DOHH2 (cell line): ENCODE measurements around the gene PDXDC1.
"Not testable (repeated sequence)": the region's sequence is repeated elsewhere in the genome, so short reads cannot be mapped to it uniquely, and the experiment has no call there.

Source experiments
- EZH2phosphoT487 ChIP-seq: fragments of 200-600 bp; sonication (generic); IDR thresholded peaks from 2 replicates; pipeline ENCODE4 v1.6.1; 2017; ENCODE audit warnings: borderline replicate concordance, mild to moderate bottlenecking, antibody characterized with exemption, low read length, moderate library complexity, mixed read lengths
- TF ChIP-seq, protein P1 (sequence below): fragments of 200-600 bp; sonication (generic); IDR thresholded peaks from one replicate; pipeline ENCODE4 v1.5.1; 2014; ENCODE audit warnings: antibody characterized with exemption, mild to moderate bottlenecking, low read depth, low read length; ENCODE audit not compliant: poor library complexity, severe bottlenecking

- TF ChIP-seq, protein P1, sequence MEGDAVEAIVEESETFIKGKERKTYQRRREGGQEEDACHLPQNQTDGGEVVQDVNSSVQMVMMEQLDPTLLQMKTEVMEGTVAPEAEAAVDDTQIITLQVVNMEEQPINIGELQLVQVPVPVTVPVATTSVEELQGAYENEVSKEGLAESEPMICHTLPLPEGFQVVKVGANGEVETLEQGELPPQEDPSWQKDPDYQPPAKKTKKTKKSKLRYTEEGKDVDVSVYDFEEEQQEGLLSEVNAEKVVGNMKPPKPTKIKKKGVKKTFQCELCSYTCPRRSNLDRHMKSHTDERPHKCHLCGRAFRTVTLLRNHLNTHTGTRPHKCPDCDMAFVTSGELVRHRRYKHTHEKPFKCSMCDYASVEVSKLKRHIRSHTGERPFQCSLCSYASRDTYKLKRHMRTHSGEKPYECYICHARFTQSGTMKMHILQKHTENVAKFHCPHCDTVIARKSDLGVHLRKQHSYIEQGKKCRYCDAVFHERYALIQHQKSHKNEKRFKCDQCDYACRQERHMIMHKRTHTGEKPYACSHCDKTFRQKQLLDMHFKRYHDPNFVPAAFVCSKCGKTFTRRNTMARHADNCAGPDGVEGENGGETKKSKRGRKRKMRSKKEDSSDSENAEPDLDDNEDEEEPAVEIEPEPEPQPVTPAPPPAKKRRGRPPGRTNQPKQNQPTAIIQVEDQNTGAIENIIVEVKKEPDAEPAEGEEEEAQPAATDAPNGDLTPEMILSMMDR, result not testable (repeated sequence)
- not testable (repeated sequence) for TF ChIP-seq EZH2phosphoT487
Observed at GRCh38 chr16:15137514-15137913, 162.7 kb downstream of the PDXDC1 start.
